GM13976 (cell line): ENCODE measurements around the gene GADD45GIP1.

Experiments used
- DNase-seq: peaks from one replicate; pipeline ENCODE4 v3.0.0; 2012; ENCODE audit warnings: low spot score
- CTCF ChIP-seq: IDR thresholded peaks from 2 replicates; pipeline ENCODE4 v1.5.1; 2012; ENCODE audit warnings: borderline replicate concordance, mild to moderate bottlenecking; ENCODE audit not compliant: insufficient read depth; ENCODE audit errors: extremely low read depth, missing control alignments, control extremely low read depth
- in situ Hi-C: fragments of 300-500 bp; cut with MboI; formaldehyde crosslinking; loops from one replicate; pipeline ENCODE4 v1.12.0; 2022; ENCODE audit warnings: low sequenced_read_pairs, mixed read lengths, inconsistent platforms; ENCODE audit not compliant: unreplicated experiment

GADD45GIP1 gene

GRCh38 chr19:13001502-13002165 is 44.6 kb upstream of the GADD45GIP1 start:
- in situ Hi-C loops, result no loop called here
- TF ChIP-seq CTCF, result no peak
- DNase-seq, result no peak

- DNase-seq, result no peak
- in situ Hi-C loops, result no loop called here
Measured at GRCh38 chr19:13001166-13001501, 44.1 kb upstream of the GADD45GIP1 start.

GRCh38 chr19:12997967-12998940 is 41.2 kb upstream of the GADD45GIP1 start:
- in situ Hi-C loops, result no loop called here
- TF ChIP-seq CTCF, result no peak
- no peak for DNase-seq

More at GRCh38 chr19:13001166-13001501, 44.1 kb upstream of the GADD45GIP1 start:
- TF ChIP-seq CTCF, result no peak

- in situ Hi-C loops, result no loop called here
- no peak for TF ChIP-seq CTCF
- DNase-seq, result no peak
Measured at GRCh38 chr19:12997179-12997966, 40.4 kb upstream of the GADD45GIP1 start.

GRCh38 chr19:12996406-12997094 is 39.5 kb upstream of the GADD45GIP1 start:
- in situ Hi-C loops, result no loop called here
- DNase-seq, result no peak
- TF ChIP-seq CTCF, result no peak
